ENCODE results near the gene ESR1. TPM values are rescaled to one million over a fixed set of nuclear protein-coding genes. Genes with fewer than 3 reads are reported as not detected.

The ESR1 gene
- total and polyA plus RNA-seq, 9 of the 15 experiments (the other 6 are each of a cell fraction or from before 2014, with no cell fraction given): 0.03 to 0.27 (median 0.08) TPM; not detected in 1

DNA sequence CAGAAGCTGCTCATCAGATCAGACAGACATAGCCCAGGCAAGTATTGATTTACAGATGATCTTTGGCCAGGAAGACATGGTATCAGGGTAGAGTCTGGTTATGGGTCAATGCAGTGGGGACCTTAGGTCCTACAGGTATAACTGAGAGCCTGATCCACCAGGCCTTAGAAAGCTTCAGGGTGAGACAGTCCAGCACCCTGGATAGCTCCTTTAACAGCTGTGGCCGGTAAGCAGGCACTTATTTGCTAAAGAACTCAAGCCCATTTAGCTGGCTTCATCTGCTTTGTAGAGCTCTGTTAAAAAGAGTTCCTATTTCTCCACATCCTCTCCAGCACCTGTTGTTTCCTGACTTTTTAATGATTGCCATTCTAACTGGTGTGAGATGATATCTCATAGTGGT is 39.6 kb downstream of the ESR1 start (continued):
- TF ChIP-seq, protein P1, sequence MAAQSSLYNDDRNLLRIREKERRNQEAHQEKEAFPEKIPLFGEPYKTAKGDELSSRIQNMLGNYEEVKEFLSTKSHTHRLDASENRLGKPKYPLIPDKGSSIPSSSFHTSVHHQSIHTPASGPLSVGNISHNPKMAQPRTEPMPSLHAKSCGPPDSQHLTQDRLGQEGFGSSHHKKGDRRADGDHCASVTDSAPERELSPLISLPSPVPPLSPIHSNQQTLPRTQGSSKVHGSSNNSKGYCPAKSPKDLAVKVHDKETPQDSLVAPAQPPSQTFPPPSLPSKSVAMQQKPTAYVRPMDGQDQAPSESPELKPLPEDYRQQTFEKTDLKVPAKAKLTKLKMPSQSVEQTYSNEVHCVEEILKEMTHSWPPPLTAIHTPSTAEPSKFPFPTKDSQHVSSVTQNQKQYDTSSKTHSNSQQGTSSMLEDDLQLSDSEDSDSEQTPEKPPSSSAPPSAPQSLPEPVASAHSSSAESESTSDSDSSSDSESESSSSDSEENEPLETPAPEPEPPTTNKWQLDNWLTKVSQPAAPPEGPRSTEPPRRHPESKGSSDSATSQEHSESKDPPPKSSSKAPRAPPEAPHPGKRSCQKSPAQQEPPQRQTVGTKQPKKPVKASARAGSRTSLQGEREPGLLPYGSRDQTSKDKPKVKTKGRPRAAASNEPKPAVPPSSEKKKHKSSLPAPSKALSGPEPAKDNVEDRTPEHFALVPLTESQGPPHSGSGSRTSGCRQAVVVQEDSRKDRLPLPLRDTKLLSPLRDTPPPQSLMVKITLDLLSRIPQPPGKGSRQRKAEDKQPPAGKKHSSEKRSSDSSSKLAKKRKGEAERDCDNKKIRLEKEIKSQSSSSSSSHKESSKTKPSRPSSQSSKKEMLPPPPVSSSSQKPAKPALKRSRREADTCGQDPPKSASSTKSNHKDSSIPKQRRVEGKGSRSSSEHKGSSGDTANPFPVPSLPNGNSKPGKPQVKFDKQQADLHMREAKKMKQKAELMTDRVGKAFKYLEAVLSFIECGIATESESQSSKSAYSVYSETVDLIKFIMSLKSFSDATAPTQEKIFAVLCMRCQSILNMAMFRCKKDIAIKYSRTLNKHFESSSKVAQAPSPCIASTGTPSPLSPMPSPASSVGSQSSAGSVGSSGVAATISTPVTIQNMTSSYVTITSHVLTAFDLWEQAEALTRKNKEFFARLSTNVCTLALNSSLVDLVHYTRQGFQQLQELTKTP (IDR thresholded peaks at IDR 0.05; ENCODE audit: low read depth in 1 of 2, partially characterized antibody in 2 of 2): no peak
- TF ChIP-seq ELF1 (tag; IDR thresholded peaks at IDR 0.05) (no peak), MIER1 (IDR thresholded peaks at IDR 0.05; ENCODE audit: low read depth) (no peak), SIRT6 (IDR thresholded peaks at IDR 0.05; ENCODE audit: low read depth, low read length) (no peak), RBM17 (IDR thresholded peaks at IDR 0.05; ENCODE audit: borderline replicate concordance, low read depth, low read length) (no peak), HDAC2 (IDR thresholded peaks at IDR 0.05) (no peak)
- TF ChIP-seq, protein P2, sequence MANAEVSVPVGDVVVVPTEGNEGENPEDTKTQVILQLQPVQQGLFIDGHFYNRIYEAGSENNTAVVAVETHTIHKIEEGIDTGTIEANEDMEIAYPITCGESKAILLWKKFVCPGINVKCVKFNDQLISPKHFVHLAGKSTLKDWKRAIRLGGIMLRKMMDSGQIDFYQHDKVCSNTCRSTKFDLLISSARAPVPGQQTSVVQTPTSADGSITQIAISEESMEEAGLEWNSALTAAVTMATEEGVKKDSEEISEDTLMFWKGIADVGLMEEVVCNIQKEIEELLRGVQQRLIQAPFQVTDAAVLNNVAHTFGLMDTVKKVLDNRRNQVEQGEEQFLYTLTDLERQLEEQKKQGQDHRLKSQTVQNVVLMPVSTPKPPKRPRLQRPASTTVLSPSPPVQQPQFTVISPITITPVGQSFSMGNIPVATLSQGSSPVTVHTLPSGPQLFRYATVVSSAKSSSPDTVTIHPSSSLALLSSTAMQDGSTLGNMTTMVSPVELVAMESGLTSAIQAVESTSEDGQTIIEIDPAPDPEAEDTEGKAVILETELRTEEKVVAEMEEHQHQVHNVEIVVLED (CRISPR knock-in tag; IDR thresholded peaks at IDR 0.05): no peak
- TF ChIP-seq, protein P3, sequence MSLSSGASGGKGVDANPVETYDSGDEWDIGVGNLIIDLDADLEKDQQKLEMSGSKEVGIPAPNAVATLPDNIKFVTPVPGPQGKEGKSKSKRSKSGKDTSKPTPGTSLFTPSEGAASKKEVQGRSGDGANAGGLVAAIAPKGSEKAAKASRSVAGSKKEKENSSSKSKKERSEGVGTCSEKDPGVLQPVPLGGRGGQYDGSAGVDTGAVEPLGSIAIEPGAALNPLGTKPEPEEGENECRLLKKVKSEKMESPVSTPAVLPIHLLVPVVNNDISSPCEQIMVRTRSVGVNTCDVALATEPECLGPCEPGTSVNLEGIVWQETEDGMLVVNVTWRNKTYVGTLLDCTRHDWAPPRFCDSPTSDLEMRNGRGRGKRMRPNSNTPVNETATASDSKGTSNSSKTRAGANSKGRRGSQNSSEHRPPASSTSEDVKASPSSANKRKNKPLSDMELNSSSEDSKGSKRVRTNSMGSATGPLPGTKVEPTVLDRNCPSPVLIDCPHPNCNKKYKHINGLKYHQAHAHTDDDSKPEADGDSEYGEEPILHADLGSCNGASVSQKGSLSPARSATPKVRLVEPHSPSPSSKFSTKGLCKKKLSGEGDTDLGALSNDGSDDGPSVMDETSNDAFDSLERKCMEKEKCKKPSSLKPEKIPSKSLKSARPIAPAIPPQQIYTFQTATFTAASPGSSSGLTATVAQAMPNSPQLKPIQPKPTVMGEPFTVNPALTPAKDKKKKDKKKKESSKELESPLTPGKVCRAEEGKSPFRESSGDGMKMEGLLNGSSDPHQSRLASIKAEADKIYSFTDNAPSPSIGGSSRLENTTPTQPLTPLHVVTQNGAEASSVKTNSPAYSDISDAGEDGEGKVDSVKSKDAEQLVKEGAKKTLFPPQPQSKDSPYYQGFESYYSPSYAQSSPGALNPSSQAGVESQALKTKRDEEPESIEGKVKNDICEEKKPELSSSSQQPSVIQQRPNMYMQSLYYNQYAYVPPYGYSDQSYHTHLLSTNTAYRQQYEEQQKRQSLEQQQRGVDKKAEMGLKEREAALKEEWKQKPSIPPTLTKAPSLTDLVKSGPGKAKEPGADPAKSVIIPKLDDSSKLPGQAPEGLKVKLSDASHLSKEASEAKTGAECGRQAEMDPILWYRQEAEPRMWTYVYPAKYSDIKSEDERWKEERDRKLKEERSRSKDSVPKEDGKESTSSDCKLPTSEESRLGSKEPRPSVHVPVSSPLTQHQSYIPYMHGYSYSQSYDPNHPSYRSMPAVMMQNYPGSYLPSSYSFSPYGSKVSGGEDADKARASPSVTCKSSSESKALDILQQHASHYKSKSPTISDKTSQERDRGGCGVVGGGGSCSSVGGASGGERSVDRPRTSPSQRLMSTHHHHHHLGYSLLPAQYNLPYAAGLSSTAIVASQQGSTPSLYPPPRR (CRISPR knock-in tag; IDR thresholded peaks at IDR 0.05; ENCODE audit: borderline replicate concordance): no peak
